HT1080 (cell line): ENCODE data around the gene TSPAN2. TPM values are rescaled to one million over a fixed set of nuclear protein-coding genes. Genes with fewer than 3 reads are reported as not detected.
A peak's percentile ranks its signal among the peaks of the same experiment; 100 is the strongest.
"Not testable (repeated sequence)": the region's sequence is repeated elsewhere in the genome, so short reads cannot be mapped to it uniquely, and the experiment has no call there.

ENCODE experiments used
- DNase-seq: peaks from one replicate; pipeline ENCODE4 v3.0.0-alpha.2; 2015; ENCODE audit warnings: low read depth
- total RNA-seq: library from RNA; depleted of rRNA; stranded (reverse); fragments of >200 nt; shearing (Covaris generic); gene quantifications from 2 replicates; pipeline ENCODE4 v1.2.3, GENCODE V29; 2014; rRNA removed

The TSPAN2 gene
- total RNA-seq, 1 experiment from 2014 or later: 0.59 TPM

DNA sequence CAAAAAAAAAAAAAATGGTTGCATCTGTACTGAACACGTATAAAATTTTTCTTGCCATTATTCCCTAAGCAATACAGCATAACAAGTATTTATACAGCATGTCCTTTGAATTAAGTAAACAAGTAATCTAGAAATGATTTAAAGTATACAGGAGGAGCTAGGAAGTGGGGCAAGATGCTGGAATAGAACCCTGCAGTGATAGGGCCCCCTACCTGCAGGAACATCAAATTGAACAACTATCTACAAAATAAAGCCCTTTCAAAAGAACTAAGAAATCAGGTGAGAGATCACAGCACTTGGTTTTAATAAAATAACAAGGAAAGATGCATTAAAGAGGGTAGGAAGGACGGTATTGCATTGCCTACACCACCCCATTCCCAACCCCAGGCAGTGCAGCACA lies 48.8 kb downstream of the TSPAN2 start:
- no peak for DNase-seq

- DNase-seq: no peak
These were observed 52.3 kb downstream of the TSPAN2 start for GRCh38 chr1:115036814-115037507.

DNA sequence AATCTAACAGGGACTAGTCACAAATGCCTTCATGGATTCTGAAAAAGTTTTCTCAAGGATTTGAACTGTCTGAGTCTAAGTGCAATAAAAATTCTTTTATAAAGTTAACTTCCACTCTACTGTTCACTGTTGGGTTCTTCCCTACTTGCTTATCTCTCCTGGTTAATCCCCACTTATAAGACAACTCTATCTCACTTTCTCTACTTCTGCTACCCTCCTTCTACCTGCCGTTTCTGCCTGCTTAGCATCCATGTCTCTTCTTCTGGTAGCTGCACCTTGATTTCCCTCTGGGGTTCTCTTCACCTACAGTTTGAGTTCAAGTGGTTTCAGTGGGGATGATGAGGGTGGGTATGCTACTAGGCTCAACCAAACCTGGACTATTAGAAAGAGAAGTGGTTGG lies 53.7 kb downstream of the TSPAN2 start:
- DNase-seq: no peak

GRCh38 chr1:115031595-115031994 lies 57.7 kb downstream of the TSPAN2 start:
- no peak for DNase-seq

DNA sequence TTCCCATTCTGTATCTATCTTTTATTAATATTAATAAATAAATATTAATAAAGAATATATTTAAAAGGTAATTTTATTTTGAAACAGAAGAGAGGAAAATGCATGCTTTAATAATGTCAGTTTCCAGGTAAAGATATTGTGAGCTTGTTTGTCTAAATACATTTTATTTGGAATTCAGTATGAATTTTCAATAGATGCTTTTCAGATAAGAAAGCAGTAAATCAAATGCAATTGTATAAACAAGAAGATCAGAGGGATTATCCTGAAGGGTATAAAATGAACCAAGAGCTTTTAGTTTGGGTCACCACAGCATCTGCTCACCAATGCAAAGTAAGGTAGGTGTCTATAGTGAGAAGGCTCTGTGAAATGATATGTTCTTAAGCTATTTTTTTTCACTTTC lies 59.8 kb downstream of the TSPAN2 start, which contains the start of gene TSHB:
Gene TSHB (plus strand): TSS at position 301 of the 400 bp plus-strand sequence. CDS start 3,537 bp downstream, outside the sequence.
- no peak for DNase-seq

- no peak for DNase-seq
These were observed 65.7 kb downstream of the TSPAN2 start for GRCh38 chr1:115023593-115023992.

DNA sequence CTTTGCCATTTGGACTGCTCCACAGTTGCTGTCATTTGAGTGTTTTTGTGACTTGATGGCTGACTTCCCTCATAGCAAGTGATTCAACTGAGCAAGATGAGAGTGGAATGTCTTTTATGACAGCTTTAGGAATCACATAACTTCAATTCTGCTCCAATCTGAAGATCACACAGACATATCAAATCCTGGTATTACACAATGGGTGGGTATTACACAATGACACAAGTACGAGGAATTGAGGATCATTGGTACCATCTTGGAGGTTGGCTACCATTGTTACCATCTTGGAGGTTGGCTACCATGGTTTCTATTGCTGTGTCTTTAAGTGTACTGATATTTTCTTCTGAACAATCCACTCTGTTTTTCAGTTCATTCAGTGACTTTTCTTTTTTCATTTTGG lies 68.2 kb downstream of the TSPAN2 start:
- no peak for DNase-seq

DNA sequence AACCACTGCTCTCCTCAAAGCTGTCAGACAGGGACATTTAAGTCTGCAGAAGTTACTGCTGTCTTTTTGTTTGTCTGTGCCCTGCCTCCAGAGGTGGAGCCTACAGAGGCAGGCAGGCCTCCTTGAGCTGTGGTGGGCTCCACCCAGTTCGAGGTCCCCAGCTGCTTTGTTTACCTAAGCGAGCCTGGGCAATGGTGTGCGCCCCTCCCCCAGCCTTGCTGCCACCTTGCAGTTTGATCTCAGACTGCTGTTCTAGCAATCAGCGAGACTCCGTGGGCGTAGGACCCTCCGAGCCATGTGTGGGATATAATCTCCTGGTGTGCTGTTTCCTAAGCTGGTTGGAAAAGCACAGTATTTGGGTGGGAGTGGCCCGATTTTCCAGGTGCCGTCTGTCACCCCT lies 69.8 kb downstream of the TSPAN2 start:
- DNase-seq: not testable (repeated sequence)

DNA sequence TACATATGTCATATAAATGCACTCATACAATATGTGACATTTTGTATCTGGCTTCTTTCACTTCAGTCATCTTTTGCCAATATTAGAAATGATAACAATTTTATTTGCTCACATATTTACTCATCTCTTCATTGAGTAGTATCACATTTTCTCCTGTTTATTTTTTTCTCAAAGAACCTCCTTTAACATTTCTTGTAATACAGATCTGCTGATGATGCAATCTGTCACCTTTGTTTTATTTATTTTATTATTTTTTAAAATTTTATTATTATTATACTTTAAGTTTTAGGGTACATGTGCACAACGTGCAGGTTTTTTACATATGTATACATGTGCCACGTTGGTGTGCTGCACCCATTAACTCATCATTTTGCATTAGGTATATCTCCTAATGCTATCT lies 75.5 kb downstream of the TSPAN2 start:
- DNase-seq: no peak

DNA sequence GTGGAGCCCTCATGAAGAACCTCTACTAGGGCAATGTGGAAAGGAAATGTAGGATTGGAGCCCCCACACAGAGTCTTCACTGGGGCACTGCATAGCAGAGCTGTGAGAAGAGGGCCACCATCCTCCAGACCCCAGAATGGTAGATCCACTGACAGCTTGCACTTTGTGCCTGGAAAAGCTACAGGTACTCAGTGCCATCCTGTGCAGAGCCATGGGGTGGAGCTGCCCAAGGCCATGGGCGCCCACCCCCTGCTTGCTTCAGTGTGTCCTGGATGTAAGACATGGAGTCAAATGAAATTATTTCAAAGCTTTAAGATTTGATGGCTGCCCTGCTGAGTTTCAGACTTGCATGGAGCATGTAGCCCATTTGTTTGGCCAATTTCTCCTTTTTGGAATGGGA lies 76.9 kb downstream of the TSPAN2 start:
- DNase-seq: no peak

DNA sequence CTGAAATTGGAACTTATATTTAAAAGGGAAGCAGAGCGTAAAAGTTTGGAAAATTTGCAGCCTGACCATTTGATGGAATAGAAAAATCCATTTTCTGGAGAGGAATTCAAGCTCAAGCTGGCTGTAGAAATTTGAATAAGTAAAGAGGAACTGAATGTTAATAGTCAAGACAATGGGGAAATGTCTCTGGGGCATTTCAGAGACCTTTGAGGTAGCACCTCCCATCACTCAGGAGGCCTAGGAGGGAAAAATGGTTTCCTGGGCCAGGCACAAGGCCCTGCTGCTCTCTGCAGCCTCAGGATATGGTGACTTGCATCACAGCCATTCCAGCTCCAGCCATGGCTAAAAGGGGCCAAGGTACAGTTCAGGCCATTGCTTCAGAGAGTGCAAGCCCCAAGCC lies 77.3 kb downstream of the TSPAN2 start:
- no peak for DNase-seq

- DNase-seq: peak; percentile 12
These were observed 83.1 kb downstream of the TSPAN2 start for GRCh38 chr1:115006191-115006590.

Other genes with a start within 250 kb of the TSPAN2 start
- gene SYCP1, start 234.6 kb downstream of the TSPAN2 start, total RNA-seq: not detected in 2 replicates
- gene TSHB, start 59.7 kb downstream of the TSPAN2 start, total RNA-seq: not detected in 2 replicates
- 0.84 and 0.88 TPM in 2 replicates for gene NGF, start 248.7 kb upstream of the TSPAN2 start, total RNA-seq